Activated CD4-positive, CD25-positive, alpha-beta regulatory T cell treated with anti-CD3 and anti-CD28 coated beads, Interleukin-2, amount 50 U/mL, for 72 hours (primary cell): Measurements from ENCODE around the gene SLC50A1.

Experiments used
- DNase-seq: peaks from one replicate; pipeline ENCODE4 v3.0.0; 2021

Gene SLC50A1

GRCh38 chr1:155186794-155187455, 51.3 kb downstream of the SLC50A1 start:
- no peak for DNase-seq

DNA sequence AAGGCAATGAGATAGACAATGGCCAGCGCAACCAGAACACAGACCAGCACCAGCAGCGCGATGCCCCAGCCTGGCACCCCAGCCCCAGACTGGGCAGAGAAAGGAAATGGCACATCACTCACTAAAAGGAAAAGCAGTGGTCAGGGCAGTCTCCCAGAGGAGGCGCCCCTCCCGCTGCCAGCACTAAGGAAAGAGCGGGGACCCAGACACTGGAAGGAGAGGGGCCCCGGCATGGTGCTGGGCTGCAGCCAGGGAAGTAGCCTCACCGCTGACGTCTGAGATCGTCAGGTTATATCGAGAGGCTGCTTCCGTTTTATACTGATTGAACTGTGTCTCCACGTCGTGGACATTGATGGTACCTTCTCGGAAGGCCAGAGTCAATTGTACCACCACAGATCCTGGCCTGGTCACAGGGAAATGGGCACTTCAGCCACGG, 51.8 kb downstream of the SLC50A1 start:
- DNase-seq = no peak

DNA sequence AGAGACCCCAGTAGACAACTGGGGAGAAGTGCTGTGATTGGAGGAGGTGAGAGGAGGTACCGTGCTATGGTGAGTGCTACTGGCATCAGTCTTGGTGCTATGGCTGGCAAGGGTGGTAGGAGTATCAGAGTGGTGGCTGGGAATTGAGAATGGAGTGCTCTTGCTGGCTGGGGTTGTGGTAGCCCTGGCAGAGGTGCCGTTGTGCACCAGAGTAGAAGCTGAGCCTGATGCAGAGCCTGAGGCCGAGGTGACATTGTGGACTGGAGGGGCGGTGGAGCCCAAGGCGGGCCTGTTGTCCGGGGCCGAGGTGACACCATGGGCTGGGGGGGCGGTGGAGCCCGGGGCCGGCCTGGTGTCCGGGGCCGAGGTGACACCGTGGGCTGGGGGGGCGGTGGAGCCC, 52.6 kb downstream of the SLC50A1 start:
- DNase-seq = no peak
